MM.1S (cell line): ENCODE data around the gene PLEKHO1.
"Not testable (repeated sequence)": the region's sequence is repeated elsewhere in the genome, so short reads cannot be mapped to it uniquely, and the experiment has no call there.

Source experiments
- DNase-seq: peaks from one replicate; pipeline ENCODE4 v3.0.0-alpha.2; 2015
- H2AFZ ChIP-seq: fragments of 300-600 bp; sonication (generic); 2 replicates; pipeline ENCODE4 v1.6.0; 2016; ENCODE audit warnings: antibody characterized with exemption, low read length
- H3F3A ChIP-seq: fragments of 300-600 bp; sonication (generic); 2 replicates; pipeline ENCODE4 v1.6.1; 2016; ENCODE audit warnings: mild to moderate bottlenecking, antibody characterized with exemption, low read length, moderate library complexity, mixed read lengths; ENCODE audit not compliant: insufficient read depth
- H3K27ac ChIP-seq: fragments of 300-600 bp; sonication (generic); 2 replicates; pipeline ENCODE4 v1.5.1; 2016; ENCODE audit warnings: mild to moderate bottlenecking, low read length
- H3K27me3 ChIP-seq: fragments of 300-600 bp; sonication (generic); replicated peaks from 2 replicates; pipeline ENCODE4 v1.6.0; 2016; ENCODE audit warnings: low read length; ENCODE audit not compliant: insufficient read depth
- H3K36me3 ChIP-seq: fragments of 300-600 bp; sonication (generic); replicated peaks from 2 replicates; pipeline ENCODE4 v1.6.1; 2016; ENCODE audit warnings: mild to moderate bottlenecking, low read length, mixed read lengths; ENCODE audit not compliant: insufficient read depth
- H3K4me1 ChIP-seq: fragments of 300-600 bp; sonication (generic); 2 replicates; pipeline ENCODE4 v1.6.1; 2016; ENCODE audit warnings: low read length, mixed read lengths
- H3K4me2 ChIP-seq: fragments of 300-600 bp; sonication (generic); 2 replicates; pipeline ENCODE4 v1.6.0; 2016; ENCODE audit warnings: low read depth, low read length
- H3K4me3 ChIP-seq: fragments of 300-600 bp; sonication (generic); 2 replicates; pipeline ENCODE4 v1.5.1; 2016; ENCODE audit warnings: low read length, mixed read lengths
- H3K79me2 ChIP-seq: fragments of 300-600 bp; sonication (generic); 2 replicates; pipeline ENCODE4 v1.6.1; 2016; ENCODE audit warnings: mixed run types, low read length, mixed read lengths
- H3K9ac ChIP-seq: fragments of 300-600 bp; sonication (generic); 2 replicates; pipeline ENCODE4 v1.6.1; 2016; ENCODE audit warnings: low read length, mixed read lengths
- H3K9me2 ChIP-seq: fragments of 300-600 bp; sonication (generic); replicated peaks from 2 replicates; pipeline ENCODE4 v1.6.1; 2016; ENCODE audit warnings: mild to moderate bottlenecking, low read length, mixed read lengths; ENCODE audit not compliant: insufficient read depth
- H3K9me3 ChIP-seq: fragments of 300-600 bp; sonication (generic); replicated peaks from 2 replicates; pipeline ENCODE4 v1.6.1; 2016; ENCODE audit warnings: mild to moderate bottlenecking, low read length, mixed read lengths; ENCODE audit not compliant: insufficient read depth
- H4K20me1 ChIP-seq: fragments of 300-600 bp; sonication (generic); 2 replicates; pipeline ENCODE4 v1.6.1; 2016; ENCODE audit warnings: mild to moderate bottlenecking, low read length, moderate library complexity, mixed read lengths; ENCODE audit not compliant: insufficient read depth
- CTCF ChIP-seq: fragments of 300-600 bp; sonication (generic); IDR thresholded peaks from 2 replicates; pipeline ENCODE4 v1.5.1; 2016; ENCODE audit warnings: antibody characterized with exemption, low read length, mixed read lengths
- EZH2 ChIP-seq: fragments of 300-600 bp; sonication (generic); optimal IDR thresholded peaks from 2 replicates; pipeline ENCODE3; 2017; ENCODE audit warnings: low read depth, mild to moderate bottlenecking, antibody characterized with exemption, low read length, mixed read lengths
- EZH2phosphoT487 ChIP-seq: fragments of 300-600 bp; sonication (generic); IDR thresholded peaks from 2 replicates; pipeline ENCODE4 v1.6.1; 2018; ENCODE audit warnings: antibody characterized with exemption, low read length

Gene PLEKHO1

GRCh38 chr1:150132372-150132771, 17.3 kb upstream of the PLEKHO1 start:
- Histone ChIP-seq H3K36me3 (no peaks in the 10 kb centered on the region), H3K9me3 (no peaks in the 10 kb centered on the region), H3K27me3 (no peaks in the 10 kb centered on the region), H3F3A (no peaks in the 10 kb centered on the region), H3K4me3 (no peak overlapping the region), H3K4me2 (no peak overlapping the region), H2AFZ (no peak overlapping the region), H3K79me2 (no peaks in the 10 kb centered on the region), H3K4me1 (no peaks in the 10 kb centered on the region), H4K20me1 (no peaks in the 10 kb centered on the region), H3K9ac (no peak overlapping the region), H3K27ac (no peak overlapping the region), H3K9me2 (no peaks in the 10 kb centered on the region)
- TF ChIP-seq EZH2 (no peak), CTCF (no peak), EZH2phosphoT487 (no peak)
- DNase-seq: no peak

- Histone ChIP-seq H3K27ac (no peak overlapping the region), H2AFZ (no peak overlapping the region), H3K9me2 (no peaks in the 10 kb centered on the region), H3F3A (no peaks in the 10 kb centered on the region), H3K4me2 (no peak overlapping the region), H3K27me3 (no peaks in the 10 kb centered on the region), H3K79me2 (no peaks in the 10 kb centered on the region), H3K36me3 (no peaks in the 10 kb centered on the region), H3K9me3 (no peaks in the 10 kb centered on the region), H4K20me1 (no peaks in the 10 kb centered on the region), H3K9ac (no peak overlapping the region), H3K4me3 (no peak overlapping the region), H3K4me1 (no peaks in the 10 kb centered on the region)
- no peak for DNase-seq
- TF ChIP-seq CTCF (no peak), EZH2 (no peak), EZH2phosphoT487 (no peak)
These were observed 15.2 kb upstream of the PLEKHO1 start for GRCh38 chr1:150134537-150134936.

GRCh38 chr1:150135400-150135799, 14.3 kb upstream of the PLEKHO1 start:
- not testable (repeated sequence) for H3K27ac ChIP-seq, H3K4me3 ChIP-seq, DNase-seq, H3K36me3 ChIP-seq, H3K9ac ChIP-seq, H3K9me3 ChIP-seq, H3K4me1 ChIP-seq, H3K79me2 ChIP-seq, H4K20me1 ChIP-seq, H3F3A ChIP-seq, H2AFZ ChIP-seq, H3K9me2 ChIP-seq, H3K4me2 ChIP-seq, H3K27me3 ChIP-seq

- H3K27me3 ChIP-seq: no peaks in the 10 kb centered on the region
- no peak overlapping the region for H3K9ac ChIP-seq
- H3K27ac ChIP-seq: no peak overlapping the region
- no peaks in the 10 kb centered on the region for H3K9me2 ChIP-seq
- no peak overlapping the region for H2AFZ ChIP-seq
- H3F3A ChIP-seq: no peaks in the 10 kb centered on the region
- no peaks in the 10 kb centered on the region for H3K36me3 ChIP-seq
- no peaks in the 10 kb centered on the region for H3K4me1 ChIP-seq
- no peak overlapping the region for H3K4me2 ChIP-seq
- H3K79me2 ChIP-seq: no peaks in the 10 kb centered on the region
- no peak overlapping the region for H3K4me3 ChIP-seq
- no peaks in the 10 kb centered on the region for H4K20me1 ChIP-seq
- H3K9me3 ChIP-seq: no peaks in the 10 kb centered on the region
- TF ChIP-seq EZH2 (no peak), EZH2phosphoT487 (no peak), CTCF (no peak)
- no peak for DNase-seq
These were observed 11.7 kb upstream of the PLEKHO1 start for GRCh38 chr1:150138044-150138443.
